ENCODE measurements around the gene CCL1. TPM values are rescaled to one million over a fixed set of nuclear protein-coding genes. Genes with fewer than 3 reads are reported as not detected.

The CCL1 gene
- total and polyA plus RNA-seq, 10 of the 15 experiments (the other 5 are each of a cell fraction or from before 2014, with no cell fraction given), result 0.14 to 1.8 (median 0.40) TPM; not detected in 3

GRCh38 chr17:34374457-34374856 lies 11.4 kb upstream of the CCL1 start:
- no peak for ATAC-seq
- Histone ChIP-seq H3K9ac (ENCODE audit: control insufficient read depth, insufficient read depth, low read length) (no peak overlapping the region), H4K20me1 (ENCODE audit: control insufficient read depth, insufficient read depth) (no peaks in the 10 kb centered on the region), H3K27me3 (replicated peaks in 1 of 2; ENCODE audit: control insufficient read depth in 2 of 2, insufficient read depth in 2 of 2, low read length in 1 of 2) (peaks cover 0 to 8% of the 10 kb centered on the region in 2 experiments; a peak in 2 of 4 replicates), H2AFZ (ENCODE audit: control insufficient read depth, low read depth, low read length) (no peak overlapping the region), H3K4me2 (ENCODE audit: control insufficient read depth, insufficient read depth) (no peak overlapping the region), H3K9me3 (replicated peaks; ENCODE audit: control insufficient read depth, insufficient read depth, low read length) (no peaks in the 10 kb centered on the region; the same call in 2 of the 3 replicates), H3K27ac (ENCODE audit: control insufficient read depth, insufficient read depth) (no peak overlapping the region), H3K79me2 (ENCODE audit: control insufficient read depth, insufficient read depth, low read length) (no peaks in the 10 kb centered on the region), H3K36me3 (ENCODE audit: control insufficient read depth in 2 of 2, insufficient read depth in 2 of 2, low read length in 1 of 2) (no peaks in the 10 kb centered on the region), H3K4me3 (no peak overlapping the region), H3K4me1 (ENCODE audit: control insufficient read depth, insufficient read depth, low read length) (peaks cover 32% of the 10 kb centered on the region)
- intact Hi-C loops (cut with micrococcal nuclease; ENCODE audit: unreplicated experiment) (loop anchor here (10.0 kb wide), 1 partner anchor 410 kb away; no protein-coding TSS in a partner anchor), in situ Hi-C loops (cut with MboI) (no loop called here)
- ChIA-PET SMC1A (ENCODE audit: uncharacterized antibody, unreplicated experiment) (interaction anchor here (1.3 kb wide), 1 partner anchor 10 kb away, joined by 3 read pairs; no protein-coding TSS in a partner anchor), CTCF (interaction anchor here (0.9 to 7.2 kb wide), 3 partner anchors 9 to 15 kb away, joined by 3 to 66 read pairs (median 6); partner anchors contain the start of gene CCL1), POLR2A (no interaction called here), RAD21 (ENCODE audit: unreplicated experiment) (no interaction called here)
- FAIRE-seq, result no peak
- WGBS (ENCODE audit: insufficient coverage, insufficient replicate concordance, low lambda C conversion rate, missing lambda C conversion rate), result 62% methylated on average over 5 of the region's 5 CpGs
- BruUV-seq (replicated peaks), result no TSS peak
- no peak for TF ChIP-seq CBX3 (IDR thresholded peaks at IDR 0.05; ENCODE audit: borderline replicate concordance, low read depth)
- no peak for TF ChIP-seq TCF7 (IDR thresholded peaks at IDR 0.05; ENCODE audit: borderline replicate concordance)
- TF ChIP-seq POU2F2 (IDR thresholded peaks at IDR 0.05; ENCODE audit: borderline replicate concordance, low read depth, low read length), result no peak
- TF ChIP-seq PAX5 (IDR thresholded peaks at IDR 0.05; ENCODE audit: borderline replicate concordance, low read depth, low read length), result no peak
- TF ChIP-seq NBN (IDR thresholded peaks at IDR 0.05), result no peak
- TF ChIP-seq MYC (IDR thresholded peaks at IDR 0.05; ENCODE audit: insufficient read depth, insufficient read length, insufficient replicate concordance, low read length, severe bottlenecking), result no peak
- no peak for TF ChIP-seq NFXL1 (IDR thresholded peaks at IDR 0.05; ENCODE audit: borderline replicate concordance)
- no peak for TF ChIP-seq NR2C1 (IDR thresholded peaks at IDR 0.05)
- no peak for TF ChIP-seq ZNF622 (IDR thresholded peaks at IDR 0.05)
- no peak for TF ChIP-seq EZH2 (IDR thresholded peaks at IDR 0.05; ENCODE audit: borderline replicate concordance, control insufficient read depth, low read depth, low read length)
- no peak for TF ChIP-seq CEBPZ (IDR thresholded peaks at IDR 0.05; ENCODE audit: low read depth, low read length)
- no peak for TF ChIP-seq ZBTB11 (CRISPR knock-in tag; IDR thresholded peaks at IDR 0.05)
- DNase-seq (ENCODE audit: low read depth, low spot score), result no peak

Measured in GM12878 (cell line).